Neural progenitor cell (in vitro differentiated cells): Measurements from ENCODE around the gene FNTB.

Source experiments
- CTCF ChIP-seq: fragments of 200-600 bp; sonication (generic); IDR thresholded peaks from 2 replicates; pipeline ENCODE4 v1.5.1; 2017; ENCODE audit warnings: antibody characterized with exemption, mild to moderate bottlenecking
- EZH2 ChIP-seq: fragments of 200-600 bp; sonication (generic); IDR thresholded peaks from 2 replicates; pipeline ENCODE4 v1.6.1; 2017; ENCODE audit warnings: antibody characterized with exemption, mild to moderate bottlenecking, moderate library complexity
- EZH2phosphoT487 ChIP-seq: fragments of 200-600 bp; sonication (generic); IDR thresholded peaks from 2 replicates; pipeline ENCODE4 v1.6.1; 2017; ENCODE audit warnings: antibody characterized with exemption

DNA sequence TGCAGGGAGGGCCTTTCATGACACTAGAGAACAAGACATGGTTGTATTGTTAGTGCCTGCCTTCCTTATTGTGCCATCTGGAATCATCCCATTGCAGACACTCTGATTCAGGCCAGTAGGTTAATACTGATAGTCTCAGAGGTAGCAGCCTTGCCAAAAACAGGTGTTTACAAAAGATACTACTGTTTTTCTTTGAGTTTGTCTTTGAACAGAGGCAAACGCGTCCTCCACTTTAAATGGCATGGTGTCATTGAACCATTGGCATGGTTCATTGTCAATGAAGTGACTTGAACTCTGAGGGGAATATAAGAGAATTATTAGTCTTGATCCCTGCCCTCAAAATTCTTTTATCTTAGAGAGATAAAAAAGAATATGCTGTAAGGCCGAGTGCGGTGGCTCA lies 4.2 kb downstream of the FNTB start:
- TF ChIP-seq CTCF, result no peak
- no peak for TF ChIP-seq EZH2
- TF ChIP-seq EZH2phosphoT487, result no peak
